ENCODE measurements around the gene SPOP. TPM values are rescaled to one million over a fixed set of nuclear protein-coding genes. Genes with fewer than 3 reads are reported as not detected.

The SPOP gene
- total and polyA plus RNA-seq, 9 donors = 44.5 to 87.3 (median 75.4) TPM

DNA sequence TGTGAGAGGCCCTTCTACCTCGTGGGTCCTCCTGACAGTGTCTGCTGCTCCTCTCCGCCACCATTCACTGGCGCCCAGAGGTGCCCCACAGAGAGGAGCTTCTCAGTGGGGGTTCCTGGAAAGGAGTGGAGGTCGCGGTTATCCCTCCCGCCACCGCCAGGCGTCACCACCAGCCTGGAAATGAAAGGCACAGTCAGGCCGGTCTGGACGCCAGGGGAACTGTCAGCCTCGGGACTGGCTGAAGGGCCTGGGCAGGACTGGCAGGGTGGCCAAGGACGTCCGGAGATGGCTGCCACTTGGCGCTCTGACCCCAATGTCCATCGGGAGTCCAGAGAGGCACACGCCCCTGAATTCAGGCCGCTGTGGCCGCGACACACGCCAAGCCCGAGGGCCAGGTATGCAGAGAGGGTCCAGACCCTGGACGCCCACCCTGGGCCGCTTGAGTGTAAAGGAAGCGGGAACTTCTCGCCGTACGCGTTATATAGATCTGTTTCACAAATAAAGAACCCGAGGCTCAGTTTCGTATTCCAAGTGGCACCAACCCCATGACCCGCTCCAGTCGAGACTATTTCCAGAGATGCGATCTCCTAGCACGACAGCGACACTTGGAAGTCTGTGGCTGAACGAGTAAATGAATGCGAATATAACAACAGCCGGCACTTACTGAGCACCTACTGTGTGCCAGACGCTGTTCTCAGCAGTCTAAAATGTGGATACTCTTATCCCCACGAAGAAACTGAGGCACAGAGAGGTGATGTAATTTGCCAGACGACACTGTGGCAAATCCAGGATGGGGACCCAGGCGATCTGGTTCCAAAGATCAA is 109.8 kb downstream of the SPOP start:
- no peak for TF ChIP-seq POLR2A (IDR thresholded peaks at IDR 0.05)
- TF ChIP-seq, protein P1, sequence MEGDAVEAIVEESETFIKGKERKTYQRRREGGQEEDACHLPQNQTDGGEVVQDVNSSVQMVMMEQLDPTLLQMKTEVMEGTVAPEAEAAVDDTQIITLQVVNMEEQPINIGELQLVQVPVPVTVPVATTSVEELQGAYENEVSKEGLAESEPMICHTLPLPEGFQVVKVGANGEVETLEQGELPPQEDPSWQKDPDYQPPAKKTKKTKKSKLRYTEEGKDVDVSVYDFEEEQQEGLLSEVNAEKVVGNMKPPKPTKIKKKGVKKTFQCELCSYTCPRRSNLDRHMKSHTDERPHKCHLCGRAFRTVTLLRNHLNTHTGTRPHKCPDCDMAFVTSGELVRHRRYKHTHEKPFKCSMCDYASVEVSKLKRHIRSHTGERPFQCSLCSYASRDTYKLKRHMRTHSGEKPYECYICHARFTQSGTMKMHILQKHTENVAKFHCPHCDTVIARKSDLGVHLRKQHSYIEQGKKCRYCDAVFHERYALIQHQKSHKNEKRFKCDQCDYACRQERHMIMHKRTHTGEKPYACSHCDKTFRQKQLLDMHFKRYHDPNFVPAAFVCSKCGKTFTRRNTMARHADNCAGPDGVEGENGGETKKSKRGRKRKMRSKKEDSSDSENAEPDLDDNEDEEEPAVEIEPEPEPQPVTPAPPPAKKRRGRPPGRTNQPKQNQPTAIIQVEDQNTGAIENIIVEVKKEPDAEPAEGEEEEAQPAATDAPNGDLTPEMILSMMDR (IDR thresholded peaks at IDR 0.05) = peak; percentile 80 to 100 (median 98)
- DNase-seq = peak; percentile 86 to 93 (median 92)
- peak overlapping the region; percentile 29 for H3K4me3 ChIP-seq
- peaks cover 2% of the 10 kb centered on the region for H3K4me1 ChIP-seq (ENCODE audit: insufficient read depth)
- H3K27me3 ChIP-seq = no peaks in the 10 kb centered on the region
- 11 to 16% (median 12%) methylated on average over 40 to 42 of the region's 42 CpGs for WGBS, 3 donors
- H3K36me3 ChIP-seq = no peaks in the 10 kb centered on the region
- H3K27ac ChIP-seq = peak overlapping the region in 1 of 2 donors; percentile 59
- H3K9me3 ChIP-seq = no peaks in the 10 kb centered on the region
- intact Hi-C loops (cut with DNase I) = loop anchor here (1.0 to 10.0 kb wide), 5 partner anchors 127 to 429 kb away; partner anchors contain the start of gene DLX3 (in 2 of the 4)

DNA sequence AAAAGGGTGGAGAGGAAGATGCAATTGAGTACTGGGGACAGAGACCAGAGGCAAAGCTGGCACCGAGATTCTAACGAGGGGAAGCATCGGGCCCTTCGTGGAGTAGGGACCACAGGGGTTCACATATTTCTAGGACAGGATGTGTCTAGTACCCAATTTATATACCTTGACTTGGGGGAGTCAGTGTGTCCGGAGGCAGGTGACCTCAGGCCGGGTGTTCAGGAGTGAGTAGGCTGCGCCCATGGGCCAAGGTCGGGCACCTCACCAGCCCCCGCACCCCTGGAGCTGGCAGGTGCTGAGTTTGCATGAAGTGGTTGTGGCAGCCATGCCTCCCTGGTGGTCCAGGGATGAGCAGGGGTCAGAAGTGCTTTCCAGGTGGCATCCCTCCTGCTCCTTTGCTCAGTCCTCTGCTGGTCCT is 110.8 kb downstream of the SPOP start:
- Histone ChIP-seq H3K36me3 (no peaks in the 10 kb centered on the region), H3K4me1 (ENCODE audit: insufficient read depth) (peaks cover 2% of the 10 kb centered on the region), H3K27ac (peak overlapping the region in 1 of 2 donors; percentile 59), H3K4me3 (no peak overlapping the region), H3K27me3 (no peaks in the 10 kb centered on the region), H3K9me3 (no peaks in the 10 kb centered on the region)
- 63 to 80% (median 67%) methylated on average over 8 to 9 of the region's 9 CpGs for WGBS, 3 donors
- peak in 3 of 5 donors; percentile 42 to 58 (median 49) for DNase-seq
- TF ChIP-seq EP300 (IDR thresholded peaks at IDR 0.05) (no peak), POLR2A (IDR thresholded peaks at IDR 0.05) (no peak)
- TF ChIP-seq, protein P1 (IDR thresholded peaks at IDR 0.05) = no peak
- intact Hi-C loops (cut with DNase I) = loop anchor here (1.0 to 10.0 kb wide), 5 partner anchors 128 to 430 kb away; partner anchors contain the start of gene DLX3 (in 2 of the 4)

DNA sequence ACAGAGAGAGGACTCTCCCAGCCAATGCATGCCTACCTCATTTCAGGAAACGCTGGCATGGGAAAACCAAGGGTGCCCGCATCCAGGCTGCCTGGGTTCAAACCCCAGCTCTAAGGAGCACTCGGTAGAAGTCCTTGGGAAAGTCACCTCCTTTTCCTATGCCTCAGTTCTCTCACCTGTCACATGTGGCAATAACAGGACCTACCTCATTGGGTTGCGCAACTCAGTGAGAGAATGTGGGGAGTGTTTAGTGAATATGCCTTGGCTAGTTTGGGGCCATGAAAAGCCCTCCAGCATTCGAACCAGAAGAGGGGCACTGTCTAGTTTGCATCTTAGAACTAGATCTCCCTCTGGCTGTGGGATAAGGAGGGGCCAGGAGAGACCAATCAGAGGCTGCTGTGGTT is 111.2 kb downstream of the SPOP start:
- intact Hi-C loops (cut with DNase I) = loop anchor here (1.0 to 10.0 kb wide), 5 partner anchors 128 to 431 kb away; partner anchors contain the start of gene DLX3 (in 2 of the 4)
- peak overlapping the region in 1 of 2 donors; percentile 59 for H3K27ac ChIP-seq
- H3K4me1 ChIP-seq (ENCODE audit: insufficient read depth) = peaks cover 2% of the 10 kb centered on the region
- H3K36me3 ChIP-seq = no peaks in the 10 kb centered on the region
- no peaks in the 10 kb centered on the region for H3K9me3 ChIP-seq
- DNase-seq = peak in 2 of 5 donors; percentile 39 to 62
- WGBS, 3 donors = 54 to 60% (median 59%) methylated on average over 5 of the region's 5 CpGs
- TF ChIP-seq POLR2A (IDR thresholded peaks at IDR 0.05) (no peak), EP300 (IDR thresholded peaks at IDR 0.05) (no peak)
- TF ChIP-seq, protein P1 (IDR thresholded peaks at IDR 0.05) = no peak
- no peak overlapping the region for H3K4me3 ChIP-seq
- no peaks in the 10 kb centered on the region for H3K27me3 ChIP-seq

DNA sequence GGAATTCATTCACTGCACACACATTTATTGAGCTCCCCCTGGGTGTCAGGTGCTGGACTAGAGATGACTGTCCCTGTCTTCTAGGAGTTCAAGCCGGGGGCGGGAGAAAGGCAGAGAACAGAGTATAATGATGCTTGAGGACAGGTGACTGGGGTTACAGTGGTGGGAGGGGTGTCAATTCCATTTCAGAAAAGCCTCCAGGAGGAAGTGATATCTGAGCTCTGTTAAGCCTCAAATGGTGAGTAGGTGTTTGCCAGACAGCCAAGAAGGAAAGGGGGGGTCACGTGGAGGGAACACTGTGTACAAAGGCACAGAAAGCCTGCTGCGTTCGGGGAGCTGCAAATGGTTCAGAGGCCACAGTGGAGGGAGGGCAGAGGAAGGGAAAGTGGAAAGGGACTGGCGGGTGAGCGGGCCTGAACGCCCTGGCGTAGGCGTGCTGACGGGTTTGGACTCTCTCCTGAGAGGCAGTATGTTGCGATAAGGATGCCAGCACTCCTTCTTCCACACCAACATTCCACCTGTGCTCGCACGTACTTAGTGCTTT is 111.9 kb downstream of the SPOP start:
- no peak overlapping the region for H3K4me3 ChIP-seq
- H3K27me3 ChIP-seq = no peaks in the 10 kb centered on the region
- H3K4me1 ChIP-seq (ENCODE audit: insufficient read depth) = peaks cover 2% of the 10 kb centered on the region
- no peak for TF ChIP-seq POLR2A (IDR thresholded peaks at IDR 0.05)
- no peak for TF ChIP-seq EP300 (IDR thresholded peaks at IDR 0.05)
- TF ChIP-seq, protein P1 (IDR thresholded peaks at IDR 0.05) = no peak
- intact Hi-C loops (cut with DNase I) = loop anchor here in 3 of 4 donors (2.0 to 10.0 kb wide), 4 partner anchors 129 to 431 kb away; partner anchors contain the start of gene DLX3 (in 2 of the 3)
- no peaks in the 10 kb centered on the region for H3K36me3 ChIP-seq
- peak; percentile 68 to 93 (median 89) for DNase-seq
- no peaks in the 10 kb centered on the region for H3K9me3 ChIP-seq
- peak overlapping the region; percentile 26 to 59 for H3K27ac ChIP-seq
- WGBS, 3 donors = 4 to 6% (median 4%) methylated on average over 14 of the region's 14 CpGs

All from ovary (tissue), 9 donors.